ENCODE data around the gene ASTN2.

- no peak for TF ChIP-seq CTCF (IDR thresholded peaks at IDR 0.05)
- no peak for TF ChIP-seq POLR2A (IDR thresholded peaks at IDR 0.05)
- TF ChIP-seq EP300 (IDR thresholded peaks at IDR 0.05) = no peak
Measured at GRCh38 chr9:116741086-116741740, 673.6 kb downstream of the ASTN2 start.
